Upper lobe of left lung (tissue), 6 donors: ENCODE results near the gene THBS2. TPM values are rescaled to one million over a fixed set of nuclear protein-coding genes. Genes with fewer than 3 reads are reported as not detected.

Experiments
- ATAC-seq, 2 donors: fragments of 200-7000 bp; cut with Tn5 transposase; one replicate each; pipeline ENCODE4 v1.9.1; 2022; ENCODE audit warnings: mild to moderate bottlenecking in 2 of 2, moderate library complexity in 2 of 2; ENCODE audit not compliant: low FRiP score in 2 of 2
- DNase-seq, 2 donors: peaks; one replicate each; pipeline ENCODE4 v3.0.0-alpha.2; 2019 to 2020
- H3K27ac ChIP-seq, 4 donors: fragments of 200-600 bp; sonication (generic); one replicate each; pipeline ENCODE4 v1.5.1; 2016 to 2019
- H3K27me3 ChIP-seq, 4 donors: fragments of 200-600 bp; sonication (generic); one replicate each; pipeline ENCODE4 v1.5.1; 2017 to 2019
- H3K36me3 ChIP-seq, 4 donors: fragments of 200-600 bp; sonication (generic); one replicate each; pipeline ENCODE4 v1.5.1; 2016 to 2019
- H3K4me1 ChIP-seq, 4 donors: fragments of 200-600 bp; sonication (generic); one replicate each; pipeline ENCODE4 v1.5.1; 2018 to 2019
- H3K4me3 ChIP-seq, 4 donors: fragments of 200-600 bp; sonication (generic); one replicate each; pipeline ENCODE4 v1.5.1; 2017 to 2019; ENCODE audit warnings: mild to moderate bottlenecking in 2 of 4, moderate library complexity in 1 of 4
- H3K9me3 ChIP-seq, 4 donors: fragments of 200-600 bp; sonication (generic); one replicate each; pipeline ENCODE4 v1.5.1; 2018 to 2019
- CTCF ChIP-seq, 6 experiments: fragments of 450-650 bp in 4 of 6; fragments of 200-600 bp in 2 of 6; sonication (generic) in 2 of 6; IDR thresholded peaks; one replicate each; pipeline ENCODE4 v1.5.1; 2016 to 2019; ENCODE audit warnings: antibody characterized with exemption in 6 of 6
- EP300 ChIP-seq, 4 donors: sonication (generic); formaldehyde crosslinking; IDR thresholded peaks; one replicate each; pipeline ENCODE4 v1.5.1; 2017; ENCODE audit warnings: antibody characterized with exemption in 4 of 4, control low read depth in 2 of 4
- POLR2A ChIP-seq, 4 donors: fragments of 450-650 bp; IDR thresholded peaks; one replicate each; pipeline ENCODE4 v1.5.1; 2016 to 2017; ENCODE audit warnings: antibody characterized with exemption in 4 of 4, mild to moderate bottlenecking in 2 of 4
- POLR2AphosphoS5 ChIP-seq, 2 donors: sonication (generic); formaldehyde crosslinking; IDR thresholded peaks; one replicate each; pipeline ENCODE4 v1.5.1; 2017; ENCODE audit warnings: antibody characterized with exemption in 2 of 2
- WGBS, 2 donors: methylation state at CpG; one replicate each; pipeline ENCODE4 v1.1.5; 2017 to 2018; 5-methylcytosine and 5-hydroxymethylcytosine counted together
- total RNA-seq, 6 donors: library from RNA; depleted of rRNA in 4 of 6; stranded (reverse); fragments of >200 nt in 4 of 6; gene quantifications; one replicate each; pipeline versions ENCODE4 v1.1.0 to v1.2.1, GENCODE V29; 2016 to 2021
- donor health status: DM: no; HTN: no; CAD: no; lungs with moderate emphysema.
- donor health status: DM: no; HTN: yes; CAD: no; lungs with severe emphysema.

THBS2 gene
- total RNA-seq, 6 donors from 2014 or later: 5.3 to 43.2 (median 17.3) TPM

DNA sequence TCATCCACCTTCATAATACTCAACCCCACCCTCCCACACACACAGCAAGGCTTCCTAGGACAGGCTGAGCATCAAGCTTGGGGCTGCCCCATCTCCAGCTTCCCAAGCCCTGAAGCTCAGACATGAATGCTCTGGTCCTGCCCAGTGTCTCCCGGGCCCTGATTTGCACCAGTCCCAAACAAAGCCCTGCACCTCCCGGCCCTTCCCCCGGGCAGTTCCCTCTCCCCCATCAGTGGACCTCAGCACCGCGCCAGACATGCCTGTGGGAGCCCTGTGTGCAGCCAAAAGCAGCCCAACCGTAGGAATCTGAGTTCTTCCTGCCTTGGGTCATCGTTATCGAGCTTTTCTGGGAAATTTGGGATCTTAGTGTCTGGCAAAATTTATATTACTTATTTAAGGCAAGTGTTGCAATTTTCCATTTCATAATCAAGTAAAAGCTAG lies 63.5 kb downstream of the THBS2 start:
- Histone ChIP-seq H3K36me3 (no peaks in the 10 kb centered on the region), H3K27me3 (no peaks in the 10 kb centered on the region), H3K27ac (peak overlapping the region in 3 of 4 donors; percentile 31 to 68 (median 54)), H3K9me3 (no peaks in the 10 kb centered on the region), H3K4me1 (peaks cover 0 to 2% (median 0%) of the 10 kb centered on the region in 4 donors), H3K4me3 (no peak overlapping the region)
- DNase-seq (peak in 1 of 2 donors; percentile 61), ATAC-seq (peak; percentile 85 to 95)
- TF ChIP-seq CTCF (IDR thresholded peaks at IDR 0.05) (no peak), EP300 (IDR thresholded peaks at IDR 0.05) (no peak), POLR2AphosphoS5 (IDR thresholded peaks at IDR 0.05) (peak; percentile 37 to 44)
- 72 to 73% methylated on average over 8 of the region's 8 CpGs for WGBS, 2 donors

GRCh38 chr6:169189686-169190085 lies 64.0 kb downstream of the THBS2 start:
- Histone ChIP-seq H3K27ac (peak overlapping the region in 3 of 4 donors; percentile 31 to 68 (median 54)), H3K36me3 (no peaks in the 10 kb centered on the region), H3K4me3 (no peak overlapping the region), H3K9me3 (no peaks in the 10 kb centered on the region), H3K27me3 (no peaks in the 10 kb centered on the region), H3K4me1 (peaks cover 0 to 2% (median 0%) of the 10 kb centered on the region in 4 donors)
- TF ChIP-seq CTCF (IDR thresholded peaks at IDR 0.05) (no peak), EP300 (IDR thresholded peaks at IDR 0.05) (no peak), POLR2A (IDR thresholded peaks at IDR 0.05) (no peak), POLR2AphosphoS5 (IDR thresholded peaks at IDR 0.05) (no peak)
- ATAC-seq: peak in 1 of 2 donors; percentile 6
- DNase-seq: no peak
- WGBS, 2 donors: 72 to 75% methylated on average over 8 of the region's 8 CpGs

GRCh38 chr6:169189182-169189581 lies 64.5 kb downstream of the THBS2 start:
- H3K27ac ChIP-seq: peak overlapping the region in 1 of 4 donors; percentile 68
- 77 to 78% methylated on average over 8 of the region's 8 CpGs for WGBS, 2 donors
- no peaks in the 10 kb centered on the region for H3K27me3 ChIP-seq
- H3K4me1 ChIP-seq: peaks cover 0 to 2% (median 0%) of the 10 kb centered on the region in 4 donors
- no peaks in the 10 kb centered on the region for H3K36me3 ChIP-seq
- no peak for ATAC-seq
- TF ChIP-seq CTCF (IDR thresholded peaks at IDR 0.05) (no peak), POLR2A (IDR thresholded peaks at IDR 0.05) (no peak), EP300 (IDR thresholded peaks at IDR 0.05) (no peak), POLR2AphosphoS5 (IDR thresholded peaks at IDR 0.05) (no peak)
- H3K4me3 ChIP-seq: no peak overlapping the region
- no peaks in the 10 kb centered on the region for H3K9me3 ChIP-seq
- DNase-seq: peak in 1 of 2 donors; percentile 27

DNA sequence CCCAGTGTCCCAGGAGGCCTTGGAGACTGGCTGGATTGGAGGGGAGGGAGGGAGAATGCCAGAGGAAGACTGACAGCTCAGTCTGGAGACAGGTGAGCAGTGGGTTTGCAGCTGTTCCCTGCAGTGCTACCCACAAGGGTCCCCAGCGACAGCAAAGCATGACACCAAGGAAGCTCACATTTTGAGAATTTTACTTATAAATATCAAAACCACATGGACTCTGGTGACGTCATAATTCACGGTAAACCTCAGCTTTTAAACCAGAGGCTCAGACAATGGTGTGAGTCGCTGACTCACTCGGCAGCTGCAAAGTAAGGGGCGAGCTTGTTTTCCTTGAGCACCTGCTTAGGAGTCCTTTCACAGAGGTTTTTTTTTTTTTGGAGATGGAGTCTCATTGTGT lies 65.2 kb downstream of the THBS2 start:
- ATAC-seq (no peak), DNase-seq (no peak)
- Histone ChIP-seq H3K36me3 (no peaks in the 10 kb centered on the region), H3K27ac (no peak overlapping the region), H3K4me1 (peaks cover 0 to 2% (median 0%) of the 10 kb centered on the region in 4 donors), H3K9me3 (no peaks in the 10 kb centered on the region), H3K27me3 (no peaks in the 10 kb centered on the region), H3K4me3 (no peak overlapping the region)
- no peak for TF ChIP-seq CTCF (IDR thresholded peaks at IDR 0.05)
- no peak for TF ChIP-seq POLR2AphosphoS5 (IDR thresholded peaks at IDR 0.05)
- no peak for TF ChIP-seq POLR2A (IDR thresholded peaks at IDR 0.05)
- no peak for TF ChIP-seq EP300 (IDR thresholded peaks at IDR 0.05)
- WGBS, 2 donors: 65 to 76% methylated on average over 5 to 6 of the region's 6 CpGs

DNA sequence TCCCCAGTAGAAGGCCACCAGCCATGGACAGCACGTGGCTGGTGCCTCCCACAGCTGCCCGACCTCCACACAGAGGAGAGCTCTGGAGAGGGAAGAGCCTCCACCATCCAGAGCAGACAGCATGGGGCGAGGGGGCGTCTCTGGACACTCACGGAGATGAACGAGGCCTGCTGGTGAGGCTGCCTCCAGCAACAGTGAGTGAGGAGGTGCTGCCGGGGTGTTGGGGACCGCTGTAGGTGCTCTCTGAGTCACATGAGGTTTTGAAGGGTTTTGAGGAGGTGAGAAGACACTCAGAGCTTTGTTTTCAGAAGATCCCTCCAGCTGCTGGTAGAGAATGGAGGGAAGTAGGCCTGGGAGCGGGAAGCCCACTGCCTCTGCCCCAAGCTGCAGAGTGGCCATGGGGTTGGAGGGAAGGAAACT lies 65.6 kb downstream of the THBS2 start:
- no peak overlapping the region for H3K27ac ChIP-seq
- H3K4me3 ChIP-seq: no peak overlapping the region
- H3K9me3 ChIP-seq: no peaks in the 10 kb centered on the region
- WGBS, 2 donors: 65 to 100% methylated on average over 1 to 9 of the region's 9 CpGs
- no peaks in the 10 kb centered on the region for H3K27me3 ChIP-seq
- TF ChIP-seq EP300 (IDR thresholded peaks at IDR 0.05) (no peak), CTCF (IDR thresholded peaks at IDR 0.05) (no peak), POLR2AphosphoS5 (IDR thresholded peaks at IDR 0.05) (no peak)
- H3K36me3 ChIP-seq: no peaks in the 10 kb centered on the region
- DNase-seq: peak in 1 of 2 donors; percentile 43
- peaks cover 0 to 2% (median 0%) of the 10 kb centered on the region in 4 donors for H3K4me1 ChIP-seq
- ATAC-seq: no peak
